CD4-positive, alpha-beta T cell treated with Interleukin-17A for 1 hour (primary cell): Measurements from ENCODE around the gene MTARC2.
A peak's percentile ranks its signal among the peaks of the same experiment; 100 is the strongest.
"Not testable (repeated sequence)": the region's sequence is repeated elsewhere in the genome, so short reads cannot be mapped to it uniquely, and the experiment has no call there.

ENCODE experiments used
- DNase-seq: peaks from one replicate; pipeline ENCODE4 v3.0.0-alpha.2; 2020

The MTARC2 gene

DNA sequence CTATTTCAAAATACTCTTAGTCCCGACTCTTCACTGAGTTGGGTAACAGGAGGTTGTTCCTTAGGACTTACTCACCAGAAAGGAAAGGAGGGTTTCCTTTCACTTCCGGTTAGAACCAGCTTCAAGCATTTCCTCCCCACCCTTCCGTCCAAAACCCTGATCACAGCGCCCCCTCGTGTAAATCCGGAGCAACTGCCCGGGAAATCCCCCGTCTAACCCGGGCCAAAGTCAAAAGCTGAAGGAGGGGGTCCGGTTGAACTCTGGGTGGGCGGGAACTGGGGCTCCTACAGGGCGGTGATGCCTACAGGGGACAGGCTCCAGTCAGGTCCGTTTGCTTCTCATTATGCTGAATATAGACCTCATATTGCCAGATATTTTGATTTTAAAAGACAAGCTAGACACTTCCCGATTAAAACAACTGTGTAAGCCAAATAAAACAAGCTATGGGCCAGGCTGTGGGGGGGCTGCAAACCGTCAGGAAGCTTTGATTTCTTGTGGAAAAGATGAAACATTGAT lies 15.0 kb upstream of the MTARC2 start:
- peak; percentile 86 for DNase-seq

DNA sequence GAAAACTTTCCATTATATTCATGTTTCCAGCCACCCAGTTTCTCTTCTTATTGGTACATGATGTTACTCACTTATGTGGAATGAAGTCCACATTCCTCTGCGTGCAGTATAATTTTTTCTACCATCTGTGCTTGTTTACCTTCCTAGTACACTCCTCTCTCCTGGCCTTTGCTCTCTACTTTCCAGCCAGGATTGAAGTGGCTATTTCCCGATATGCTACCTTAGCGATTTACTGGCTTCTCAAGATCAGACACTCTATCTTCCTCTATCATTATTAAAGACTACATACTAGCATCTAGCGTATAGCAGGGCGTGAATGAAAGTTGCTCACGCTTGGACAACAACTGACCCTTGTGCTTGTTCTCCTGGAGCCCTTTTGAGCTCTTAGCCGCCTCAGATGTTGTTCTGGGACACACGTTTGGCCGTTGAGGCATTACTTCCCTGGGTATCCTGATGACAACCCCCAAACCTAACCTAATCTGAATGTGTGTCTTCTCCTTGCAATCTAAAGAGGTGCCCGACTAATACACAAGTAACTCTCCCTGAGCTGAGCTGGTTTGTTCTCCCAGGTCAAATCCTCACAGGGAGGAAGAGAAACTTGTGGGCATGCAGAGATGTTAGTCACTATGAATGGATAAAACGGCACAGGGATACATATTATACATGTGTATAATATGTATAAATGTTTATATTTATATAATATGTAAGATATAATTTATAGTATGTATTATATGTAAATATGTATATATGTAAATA lies 13.4 kb upstream of the MTARC2 start:
- DNase-seq = no peak

DNA sequence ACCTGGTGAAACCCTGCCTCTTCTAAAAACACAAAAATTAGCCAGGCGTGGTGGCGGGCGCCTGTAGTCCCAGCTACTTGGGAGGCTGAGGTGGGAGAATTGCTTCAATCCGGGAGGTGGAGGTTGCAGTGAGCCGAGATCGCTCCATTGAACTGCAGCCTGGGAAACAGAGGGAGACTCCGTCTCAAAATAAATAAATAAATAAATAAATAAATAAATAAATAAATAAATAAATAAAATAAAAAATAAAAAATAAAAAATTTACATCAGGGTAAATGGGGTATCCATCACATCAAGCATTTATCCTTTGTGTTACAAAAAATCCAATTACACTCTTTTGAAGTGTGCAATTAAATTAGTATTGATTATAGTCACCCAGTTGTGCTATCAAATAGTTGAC lies 11.8 kb upstream of the MTARC2 start:
- DNase-seq = not testable (repeated sequence)

GRCh38 chr1:220741349-220741748 lies 6.8 kb upstream of the MTARC2 start:
- no peak for DNase-seq

DNA sequence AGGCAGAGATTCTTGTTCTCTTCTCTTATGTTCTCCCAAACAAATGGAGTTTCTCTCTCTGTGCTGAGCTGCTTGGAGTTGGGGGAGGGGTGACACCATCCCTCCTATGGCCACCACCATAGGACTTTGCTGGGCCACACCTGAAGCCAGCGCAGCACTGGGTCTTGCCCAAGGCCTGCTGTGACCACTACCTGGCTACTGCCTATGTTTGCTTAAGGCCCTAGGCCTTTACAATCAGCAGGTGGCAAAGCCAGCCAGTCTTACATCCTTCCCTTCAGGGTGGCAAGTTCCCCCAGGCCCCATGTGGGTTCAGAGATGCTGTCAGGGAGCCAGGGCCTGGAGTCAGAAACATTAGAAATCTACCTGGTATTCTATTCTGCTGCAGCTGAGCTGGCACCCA lies 6.3 kb upstream of the MTARC2 start:
- DNase-seq = no peak

DNA sequence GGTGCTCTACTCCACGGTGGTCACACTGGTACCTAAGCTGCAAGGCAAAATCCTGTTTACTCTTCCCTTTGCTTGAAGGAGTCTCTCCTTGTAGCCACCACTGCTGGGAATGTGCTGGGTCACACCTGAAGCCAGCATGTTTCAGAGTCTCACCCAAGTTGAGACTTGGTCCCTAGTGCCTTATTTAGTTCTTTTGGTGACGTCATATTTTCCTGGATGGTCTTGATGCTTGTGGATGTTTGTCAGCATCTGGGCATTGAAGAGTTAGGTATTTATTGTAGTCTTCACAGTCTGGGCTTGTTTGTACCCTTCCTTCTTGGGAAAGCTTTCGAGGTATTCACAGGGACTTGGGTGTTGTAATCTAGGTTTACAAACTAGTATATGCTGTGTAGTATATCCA lies 5.6 kb upstream of the MTARC2 start:
- DNase-seq = no peak

GRCh38 chr1:220746851-220747250 lies 1.3 kb upstream of the MTARC2 start:
- no peak for DNase-seq

DNA sequence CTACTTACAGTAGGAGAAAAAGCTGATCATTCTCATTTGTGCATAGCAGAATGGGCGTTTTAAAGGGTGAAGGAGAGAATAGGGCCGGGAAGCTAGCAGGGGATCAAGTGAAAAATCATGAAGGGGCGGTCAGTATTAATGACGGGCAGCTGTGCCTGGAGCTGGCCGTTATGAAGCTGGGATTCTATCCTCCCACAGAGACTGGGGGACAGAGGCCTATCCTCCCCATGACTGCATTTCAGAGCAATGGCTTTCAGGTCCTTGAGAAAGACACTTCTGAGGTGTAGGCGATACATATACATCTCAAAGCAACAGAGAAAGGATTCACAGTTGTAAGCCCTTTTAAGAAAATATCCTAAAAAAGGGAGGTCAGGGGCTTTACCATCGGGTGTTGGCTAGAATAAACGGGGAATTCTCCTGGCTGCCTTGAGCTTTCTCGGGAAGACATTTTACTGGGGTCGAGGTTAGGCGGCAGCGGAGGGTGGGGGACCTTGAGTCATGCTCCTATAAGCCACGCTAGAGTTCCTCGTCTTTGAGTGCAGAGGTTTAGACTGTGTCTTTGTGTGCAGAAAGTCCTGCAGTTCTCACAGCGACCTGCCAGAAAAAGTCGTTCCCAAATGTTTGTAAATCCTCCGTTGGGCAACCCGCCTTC lies 559 bp upstream of the MTARC2 start:
- DNase-seq = no peak

DNA sequence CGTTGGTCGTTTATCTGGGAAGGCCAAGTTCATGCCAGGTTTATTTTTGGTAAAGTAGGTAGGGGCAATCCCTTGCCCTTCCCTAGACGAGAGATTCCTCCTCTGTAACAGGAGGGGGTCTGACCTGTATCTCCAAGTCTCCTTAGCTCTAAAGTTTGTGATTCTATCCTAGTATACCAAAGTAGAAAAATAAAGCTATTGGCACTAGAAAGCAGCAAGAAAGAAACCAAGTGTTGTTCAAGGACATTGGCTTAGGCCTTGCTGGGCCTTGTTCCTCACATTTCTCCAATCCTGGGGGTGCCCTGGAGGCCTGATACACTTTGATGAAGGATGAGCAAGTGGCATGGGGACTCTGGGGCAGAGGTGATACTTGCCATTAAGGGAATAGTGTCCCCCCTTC lies 814 bp downstream of the MTARC2 start:
- no peak for DNase-seq

DNA sequence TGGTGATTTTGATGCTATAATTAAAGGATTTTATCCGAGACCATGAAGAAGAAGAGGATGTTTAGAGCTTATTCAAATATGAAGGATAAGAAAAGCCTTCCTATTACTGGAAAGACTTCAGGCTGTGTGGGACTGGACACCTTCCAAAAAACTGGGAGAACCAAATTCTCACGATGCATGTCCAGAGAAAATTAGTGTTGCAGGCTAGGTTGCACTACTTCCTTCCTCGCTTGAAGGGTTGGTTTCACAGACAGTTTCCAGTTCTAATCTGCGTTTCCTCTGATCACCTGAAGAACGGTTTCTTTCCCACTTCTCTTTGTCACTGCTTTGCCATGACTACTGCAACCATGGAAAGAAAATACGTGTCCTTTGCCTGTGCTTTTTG lies 2.0 kb downstream of the MTARC2 start:
- no peak for DNase-seq

DNA sequence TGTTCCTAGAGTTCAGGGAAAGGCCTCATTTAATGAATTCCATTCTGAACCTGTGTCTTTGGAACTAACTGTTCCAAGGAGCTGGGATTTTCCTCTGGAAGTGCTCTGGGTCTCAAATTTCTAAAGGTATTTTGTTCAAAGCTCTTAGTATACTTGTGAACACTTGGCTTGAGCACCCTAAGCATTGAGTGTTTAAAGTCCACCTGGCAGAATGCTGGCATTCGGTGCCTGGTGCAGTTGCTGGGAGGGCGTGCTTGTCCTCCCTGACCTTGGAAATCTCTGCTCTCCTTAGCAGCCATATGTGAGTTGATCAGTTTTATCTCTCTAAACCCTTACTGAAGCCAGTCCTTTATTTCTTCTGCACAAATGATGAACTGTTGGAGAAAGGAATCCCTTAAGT lies 3.0 kb downstream of the MTARC2 start:
- DNase-seq = no peak

DNA sequence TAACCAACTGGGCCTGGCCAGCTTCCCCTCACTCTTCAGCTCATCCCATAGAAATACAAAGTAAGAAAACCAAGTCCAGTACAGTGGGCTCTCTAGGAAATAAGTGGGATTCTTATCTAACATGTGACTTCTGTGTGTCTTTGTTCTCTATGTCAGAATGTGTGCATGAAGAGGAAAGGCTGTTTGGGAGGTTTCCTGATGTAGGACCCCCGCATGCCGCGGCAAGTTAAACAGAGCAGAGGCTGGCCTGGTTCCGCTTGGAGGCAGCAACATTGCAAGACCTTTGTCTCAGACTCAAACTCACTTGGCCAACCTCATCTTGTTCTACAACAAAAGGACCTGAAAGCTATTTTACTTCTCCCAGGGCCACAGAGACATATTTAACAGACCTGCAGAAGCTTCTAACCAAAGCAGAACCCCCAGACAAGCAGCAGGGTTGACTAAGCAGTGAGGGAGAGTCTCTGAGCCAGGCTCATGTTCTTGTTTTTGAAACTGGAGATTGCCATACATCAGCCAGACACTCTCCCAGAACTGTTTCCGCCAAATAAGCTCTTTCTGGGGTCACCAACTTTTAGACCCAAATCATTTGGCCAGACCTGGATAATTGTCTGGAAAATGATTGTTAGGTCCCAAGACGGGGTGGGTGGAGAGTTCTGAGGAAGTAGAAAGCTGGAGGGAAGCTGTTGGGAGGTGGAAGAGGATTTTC lies 6.2 kb downstream of the MTARC2 start:
- DNase-seq = no peak

- no peak for DNase-seq
Measured at GRCh38 chr1:220754918-220755295, 6.8 kb downstream of the MTARC2 start.

DNA sequence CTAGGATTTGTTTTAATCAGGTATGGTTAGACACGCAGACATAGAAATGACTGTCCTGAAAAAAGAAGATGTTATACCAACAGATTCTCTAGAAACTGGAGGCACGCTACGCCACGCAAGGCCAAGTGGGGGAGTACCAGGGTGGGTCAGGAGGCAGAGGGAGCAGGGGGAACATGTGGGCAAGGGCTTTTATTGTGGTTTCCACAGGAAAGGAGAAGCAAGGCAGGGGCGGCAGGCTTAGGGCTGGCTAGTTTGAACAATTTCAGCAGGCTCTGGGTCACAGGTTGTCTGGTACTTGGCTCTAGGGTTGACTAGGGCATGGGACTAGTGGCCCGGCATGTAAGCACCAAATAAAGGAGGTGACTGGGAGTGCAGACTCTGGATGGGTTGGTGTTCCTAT lies 7.2 kb downstream of the MTARC2 start:
- no peak for DNase-seq

- DNase-seq = no peak
Measured at GRCh38 chr1:220757441-220757840, 9.3 kb downstream of the MTARC2 start.

- no peak for DNase-seq
Measured at GRCh38 chr1:220759147-220759546, 11.0 kb downstream of the MTARC2 start.

DNA sequence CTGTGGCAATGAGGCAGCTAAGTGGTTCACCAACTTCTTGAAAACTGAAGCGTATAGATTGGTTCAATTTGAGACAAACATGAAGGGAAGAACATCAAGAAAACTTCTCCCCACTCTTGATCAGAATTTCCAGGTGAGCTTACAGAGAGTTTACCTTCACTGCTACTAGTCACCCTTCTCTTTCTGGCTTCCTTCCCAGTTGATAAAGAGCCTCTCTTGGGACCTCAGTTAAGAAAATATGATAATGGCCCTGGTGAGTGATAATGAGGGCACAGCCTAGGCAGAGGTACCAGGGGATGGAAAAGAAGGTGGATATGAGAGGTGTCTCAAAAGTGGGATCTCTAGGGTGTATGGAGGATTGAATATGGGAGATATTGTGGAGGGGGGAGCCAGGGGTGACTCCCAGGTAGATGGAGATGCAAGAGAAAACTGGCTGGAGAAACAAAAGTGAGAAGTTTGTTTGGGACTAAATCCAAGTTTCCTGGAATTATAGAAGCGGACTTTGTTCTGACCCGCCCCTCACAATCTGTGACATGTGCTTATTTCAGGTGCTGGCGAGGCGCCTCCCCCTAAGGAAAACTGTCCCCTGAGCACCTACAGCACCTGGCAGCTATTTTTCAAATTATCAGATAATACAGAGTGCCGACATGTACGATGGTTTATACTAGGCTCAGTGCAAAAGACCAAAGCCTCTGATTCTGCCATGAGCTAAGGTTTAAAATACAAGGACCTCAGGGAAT lies 13.7 kb downstream of the MTARC2 start:
- DNase-seq = no peak

- DNase-seq = no peak
Measured at GRCh38 chr1:220764757-220765156, 16.6 kb downstream of the MTARC2 start.

DNA sequence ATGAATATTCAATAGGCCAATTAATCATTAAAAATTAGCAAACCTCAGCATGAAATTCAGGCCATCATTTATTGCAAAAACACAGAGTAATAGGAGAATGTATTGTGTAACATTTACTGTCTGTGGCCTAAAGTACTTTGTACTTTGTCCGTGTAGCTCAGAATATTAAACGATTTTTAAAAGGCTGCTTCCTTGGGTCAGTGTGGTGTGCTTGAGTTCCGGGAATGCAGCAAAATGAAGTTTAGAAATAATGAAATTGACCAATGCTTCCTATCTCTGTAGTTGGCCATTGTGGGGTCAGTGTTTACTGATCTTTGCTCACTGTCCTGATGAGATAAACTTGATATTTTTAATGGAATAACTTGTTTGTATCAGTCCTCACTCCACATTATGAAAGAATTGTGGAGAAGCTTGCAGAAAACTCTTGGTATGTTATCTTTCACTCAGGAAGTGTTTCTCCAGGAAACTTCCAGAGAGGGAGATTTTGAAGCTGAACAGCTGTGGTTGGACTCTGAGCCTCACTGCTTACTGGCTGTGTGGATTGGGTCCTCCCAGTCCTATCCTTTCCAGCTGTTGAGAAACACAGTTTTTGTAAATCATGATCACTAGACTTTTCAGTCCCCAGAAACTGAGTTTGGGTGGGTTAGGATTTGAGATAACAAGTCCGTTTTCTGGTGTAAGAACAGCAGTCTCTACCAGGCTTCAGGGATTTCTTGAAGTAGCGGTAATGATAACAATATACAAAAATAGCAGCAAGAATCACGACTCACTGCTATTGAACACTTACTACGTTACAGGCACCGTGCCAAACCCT lies 19.4 kb downstream of the MTARC2 start:
- no peak for DNase-seq

DNA sequence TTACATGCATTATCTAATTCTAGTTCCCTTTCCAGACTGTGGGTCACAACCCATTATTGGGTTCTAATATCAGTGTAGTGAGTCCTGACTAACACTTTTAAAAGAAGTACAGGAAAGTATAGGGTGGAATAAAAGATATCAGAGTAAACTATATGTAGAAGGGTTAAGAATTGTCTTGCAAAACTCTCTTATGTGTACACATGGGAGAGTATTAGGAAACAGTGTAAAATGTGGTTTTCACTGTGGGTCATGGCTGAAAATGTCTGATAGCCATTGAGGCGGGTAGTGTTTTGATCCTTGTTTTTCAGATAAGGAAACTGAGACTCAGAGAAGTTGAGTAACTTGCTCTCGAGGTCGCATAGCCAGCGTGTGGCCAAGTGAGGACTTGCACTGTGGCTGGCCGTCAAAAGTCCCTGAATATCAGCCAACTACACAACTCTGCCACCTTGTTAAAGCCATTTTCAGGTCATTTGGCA lies 20.0 kb downstream of the MTARC2 start:
- DNase-seq = no peak

DNA sequence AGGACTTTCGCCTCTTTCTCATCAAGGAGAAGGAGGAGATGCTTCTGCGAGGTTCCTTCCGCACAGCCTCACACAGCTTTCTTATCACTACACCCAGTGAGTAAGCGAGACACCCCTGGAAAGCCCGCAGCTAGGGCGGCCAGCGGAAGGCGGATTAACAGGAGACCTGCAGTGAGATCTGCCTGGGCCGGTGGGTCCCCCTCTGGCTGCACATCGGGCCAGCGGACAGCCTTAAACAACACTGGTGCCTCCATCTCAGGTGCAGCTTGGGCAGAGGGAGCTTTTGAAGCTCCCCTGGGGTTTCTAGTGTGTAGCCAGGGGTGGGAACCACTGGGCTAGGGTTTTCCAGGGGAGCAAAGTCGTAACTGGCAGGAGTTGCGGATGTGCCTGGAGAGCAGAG lies 21.1 kb downstream of the MTARC2 start:
- DNase-seq = no peak

DNA sequence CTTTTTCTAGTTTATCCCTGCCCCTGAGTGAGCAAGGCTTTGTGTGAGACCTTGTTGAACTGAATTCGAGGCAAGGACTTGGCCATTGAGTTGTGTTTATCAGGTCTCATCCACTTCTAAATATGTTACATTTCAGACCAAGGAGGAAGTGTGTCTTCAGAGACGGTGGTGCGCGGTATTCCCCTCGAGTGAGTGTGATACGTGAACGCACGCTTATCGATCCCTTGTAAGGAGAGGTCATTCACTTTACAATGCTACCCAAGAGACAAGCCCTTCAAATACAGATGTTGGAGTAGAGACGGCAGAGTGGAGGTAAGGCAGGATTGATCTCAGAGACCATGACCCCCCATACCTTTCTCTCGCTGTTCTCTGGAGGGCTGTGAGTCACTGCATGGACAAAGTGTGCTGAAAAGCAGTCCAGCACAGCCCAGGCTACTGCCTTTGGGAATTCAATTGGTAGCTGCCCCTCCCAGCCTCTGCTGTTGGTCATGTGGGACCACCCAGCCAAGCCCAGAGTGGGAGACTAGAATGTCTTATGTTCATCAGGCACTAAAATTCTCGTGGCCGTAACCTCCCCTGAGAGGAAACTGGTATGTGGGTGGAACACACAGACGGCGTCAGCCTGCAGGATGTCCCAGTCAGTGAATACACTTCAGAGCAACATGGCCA lies 22.3 kb downstream of the MTARC2 start:
- no peak for DNase-seq
